ENCODE data around the gene CFI.

Gene CFI

GRCh38 chr4:109721033-109721432 is 80.8 kb downstream of the CFI start:
- Histone ChIP-seq H3K4me1 (ENCODE audit: control insufficient read depth in 2 of 2, insufficient read depth in 1 of 2, low read depth in 1 of 2, low read length in 2 of 2) (no peaks in the 10 kb centered on the region), H3K9ac (ENCODE audit: low read depth, low read length, poor library complexity) (no peak overlapping the region), H2AK5ac (ENCODE audit: low read depth, low read length) (no peak overlapping the region), H2BK120ac (ENCODE audit: low read depth, low read length) (no peak overlapping the region), H3K27me3 (ENCODE audit: control insufficient read depth in 3 of 3, insufficient read depth in 3 of 3, low read depth in 1 of 3, low read length in 3 of 3) (no peaks in the 10 kb centered on the region), H2BK15ac (ENCODE audit: low read length) (no peak overlapping the region), H3K79me1 (ENCODE audit: low read depth, low read length) (no peaks in the 10 kb centered on the region), H2BK12ac (ENCODE audit: low read length) (no peak overlapping the region), H3K23ac (ENCODE audit: low read depth, low read length, poor library complexity) (no peak overlapping the region), H4K91ac (ENCODE audit: low read depth, low read length, poor library complexity) (no peak overlapping the region), H3K14ac (ENCODE audit: low read length) (no peak overlapping the region), H2AFZ (ENCODE audit: low read length) (no peak overlapping the region), H3K4me3 (ENCODE audit: low read length in 2 of 2) (no peak overlapping the region), H3K18ac (ENCODE audit: low read length) (no peak overlapping the region), H3K4ac (ENCODE audit: low read length) (no peak overlapping the region), H3K27ac (replicated peaks; ENCODE audit: low read length) (no peak overlapping the region), H3K4me2 (ENCODE audit: insufficient read depth, low read length, poor library complexity, severe bottlenecking) (no peak overlapping the region), H2BK5ac (ENCODE audit: low read length) (no peak overlapping the region), H3K36me3 (replicated peaks in 1 of 2; ENCODE audit: control insufficient read depth in 2 of 2, insufficient read depth in 2 of 2, low read length in 2 of 2) (peaks cover 1 to 10% of the 10 kb centered on the region in 2 donors), H4K8ac (ENCODE audit: low read depth, low read length) (no peak overlapping the region), H3K9me3 (replicated peaks in 1 of 2; ENCODE audit: control insufficient read depth in 2 of 2, insufficient read depth in 1 of 2, low read depth in 1 of 2, low read length in 2 of 2) (peaks cover 0 to 6% of the 10 kb centered on the region in 2 donors)
- no CpG with 5 or more reads among the region's 7 CpGs for WGBS, 2 donors (ENCODE audit: extremely low coverage in 2 of 2, insufficient read length in 2 of 2, insufficient replicate concordance in 1 of 2)
- DNase-seq (ENCODE audit: low spot score), result no peak

- H2BK12ac ChIP-seq (ENCODE audit: low read length), result no peak overlapping the region
- H3K79me1 ChIP-seq (ENCODE audit: low read depth, low read length), result no peaks in the 10 kb centered on the region
- peaks cover 0 to 6% of the 10 kb centered on the region in 2 donors for H3K9me3 ChIP-seq (replicated peaks in 1 of 2; ENCODE audit: control insufficient read depth in 2 of 2, insufficient read depth in 1 of 2, low read depth in 1 of 2, low read length in 2 of 2)
- no peak for DNase-seq (ENCODE audit: low spot score)
- H3K4me2 ChIP-seq (ENCODE audit: insufficient read depth, low read length, poor library complexity, severe bottlenecking), result no peak overlapping the region
- no CpG with 5 or more reads among the region's 4 CpGs for WGBS, 2 donors (ENCODE audit: extremely low coverage in 2 of 2, insufficient read length in 2 of 2, insufficient replicate concordance in 1 of 2)
- no peak overlapping the region for H4K91ac ChIP-seq (ENCODE audit: low read depth, low read length, poor library complexity)
- no peak overlapping the region for H3K4ac ChIP-seq (ENCODE audit: low read length)
- H3K18ac ChIP-seq (ENCODE audit: low read length), result no peak overlapping the region
- H2AK5ac ChIP-seq (ENCODE audit: low read depth, low read length), result no peak overlapping the region
- no peak overlapping the region for H4K8ac ChIP-seq (ENCODE audit: low read depth, low read length)
- H3K4me1 ChIP-seq (ENCODE audit: control insufficient read depth in 2 of 2, insufficient read depth in 1 of 2, low read depth in 1 of 2, low read length in 2 of 2), result no peaks in the 10 kb centered on the region
- H2BK15ac ChIP-seq (ENCODE audit: low read length), result no peak overlapping the region
- H2BK5ac ChIP-seq (ENCODE audit: low read length), result no peak overlapping the region
- no peak overlapping the region for H3K4me3 ChIP-seq (ENCODE audit: low read length in 2 of 2)
- no peak overlapping the region for H2BK120ac ChIP-seq (ENCODE audit: low read depth, low read length)
- no peak overlapping the region for H3K23ac ChIP-seq (ENCODE audit: low read depth, low read length, poor library complexity)
- no peak overlapping the region for H3K9ac ChIP-seq (ENCODE audit: low read depth, low read length, poor library complexity)
- H3K27me3 ChIP-seq (ENCODE audit: control insufficient read depth in 3 of 3, insufficient read depth in 3 of 3, low read depth in 1 of 3, low read length in 3 of 3), result no peaks in the 10 kb centered on the region
- no peak overlapping the region for H3K14ac ChIP-seq (ENCODE audit: low read length)
- H2AFZ ChIP-seq (ENCODE audit: low read length), result no peak overlapping the region
- H3K36me3 ChIP-seq (replicated peaks in 1 of 2; ENCODE audit: control insufficient read depth in 2 of 2, insufficient read depth in 2 of 2, low read length in 2 of 2), result peaks cover 1 to 10% of the 10 kb centered on the region in 2 donors
- H3K27ac ChIP-seq (replicated peaks; ENCODE audit: low read length), result no peak overlapping the region
These were observed 82.2 kb downstream of the CFI start for GRCh38 chr4:109719604-109720003.

GRCh38 chr4:109718759-109719158 is 83.0 kb downstream of the CFI start:
- H2AFZ ChIP-seq (ENCODE audit: low read length), result no peak overlapping the region
- no peaks in the 10 kb centered on the region for H3K27me3 ChIP-seq (ENCODE audit: control insufficient read depth in 3 of 3, insufficient read depth in 3 of 3, low read depth in 1 of 3, low read length in 3 of 3)
- no peak overlapping the region for H2BK12ac ChIP-seq (ENCODE audit: low read length)
- no peak overlapping the region for H3K14ac ChIP-seq (ENCODE audit: low read length)
- H3K4ac ChIP-seq (ENCODE audit: low read length), result no peak overlapping the region
- H4K8ac ChIP-seq (ENCODE audit: low read depth, low read length), result no peak overlapping the region
- no peak for DNase-seq (ENCODE audit: low spot score)
- H2BK5ac ChIP-seq (ENCODE audit: low read length), result no peak overlapping the region
- no CpG with 5 or more reads among the region's 1 CpG for WGBS, 2 donors (ENCODE audit: extremely low coverage in 2 of 2, insufficient read length in 2 of 2, insufficient replicate concordance in 1 of 2)
- H3K4me3 ChIP-seq (ENCODE audit: low read length in 2 of 2), result no peak overlapping the region
- H3K9me3 ChIP-seq (replicated peaks in 1 of 2; ENCODE audit: control insufficient read depth in 2 of 2, insufficient read depth in 1 of 2, low read depth in 1 of 2, low read length in 2 of 2), result peaks cover 0 to 6% of the 10 kb centered on the region in 2 donors
- H3K18ac ChIP-seq (ENCODE audit: low read length), result no peak overlapping the region
- H3K4me1 ChIP-seq (ENCODE audit: control insufficient read depth in 2 of 2, insufficient read depth in 1 of 2, low read depth in 1 of 2, low read length in 2 of 2), result no peaks in the 10 kb centered on the region
- no peak overlapping the region for H3K9ac ChIP-seq (ENCODE audit: low read depth, low read length, poor library complexity)
- H3K23ac ChIP-seq (ENCODE audit: low read depth, low read length, poor library complexity), result no peak overlapping the region
- no peak overlapping the region for H2BK15ac ChIP-seq (ENCODE audit: low read length)
- no peak overlapping the region for H3K27ac ChIP-seq (replicated peaks; ENCODE audit: low read length)
- H2AK5ac ChIP-seq (ENCODE audit: low read depth, low read length), result no peak overlapping the region
- H3K79me1 ChIP-seq (ENCODE audit: low read depth, low read length), result no peaks in the 10 kb centered on the region
- H2BK120ac ChIP-seq (ENCODE audit: low read depth, low read length), result no peak overlapping the region
- H3K4me2 ChIP-seq (ENCODE audit: insufficient read depth, low read length, poor library complexity, severe bottlenecking), result no peak overlapping the region
- H4K91ac ChIP-seq (ENCODE audit: low read depth, low read length, poor library complexity), result no peak overlapping the region
- H3K36me3 ChIP-seq (replicated peaks in 1 of 2; ENCODE audit: control insufficient read depth in 2 of 2, insufficient read depth in 2 of 2, low read length in 2 of 2), result peaks cover 1 to 19% of the 10 kb centered on the region in 2 donors

- no peak overlapping the region for H3K18ac ChIP-seq (ENCODE audit: low read length)
- H3K14ac ChIP-seq (ENCODE audit: low read length), result no peak overlapping the region
- H2BK5ac ChIP-seq (ENCODE audit: low read length), result no peak overlapping the region
- no peak overlapping the region for H3K27ac ChIP-seq (replicated peaks; ENCODE audit: low read length)
- H2AK5ac ChIP-seq (ENCODE audit: low read depth, low read length), result no peak overlapping the region
- no peaks in the 10 kb centered on the region for H3K27me3 ChIP-seq (ENCODE audit: control insufficient read depth in 3 of 3, insufficient read depth in 3 of 3, low read depth in 1 of 3, low read length in 3 of 3)
- no peaks in the 10 kb centered on the region for H3K79me1 ChIP-seq (ENCODE audit: low read depth, low read length)
- no peak overlapping the region for H2BK120ac ChIP-seq (ENCODE audit: low read depth, low read length)
- no peak overlapping the region for H3K9ac ChIP-seq (ENCODE audit: low read depth, low read length, poor library complexity)
- peaks cover 1 to 31% of the 10 kb centered on the region in 2 donors for H3K36me3 ChIP-seq (replicated peaks in 1 of 2; ENCODE audit: control insufficient read depth in 2 of 2, insufficient read depth in 2 of 2, low read length in 2 of 2)
- H2AFZ ChIP-seq (ENCODE audit: low read length), result no peak overlapping the region
- H4K91ac ChIP-seq (ENCODE audit: low read depth, low read length, poor library complexity), result no peak overlapping the region
- H4K8ac ChIP-seq (ENCODE audit: low read depth, low read length), result no peak overlapping the region
- WGBS, 2 donors (ENCODE audit: extremely low coverage in 2 of 2, insufficient read length in 2 of 2, insufficient replicate concordance in 1 of 2), result no CpG with 5 or more reads among the region's 3 CpGs
- no peak overlapping the region for H2BK15ac ChIP-seq (ENCODE audit: low read length)
- no peaks in the 10 kb centered on the region for H3K4me1 ChIP-seq (ENCODE audit: control insufficient read depth in 2 of 2, insufficient read depth in 1 of 2, low read depth in 1 of 2, low read length in 2 of 2)
- H2BK12ac ChIP-seq (ENCODE audit: low read length), result no peak overlapping the region
- no peak overlapping the region for H3K4me2 ChIP-seq (ENCODE audit: insufficient read depth, low read length, poor library complexity, severe bottlenecking)
- H3K4ac ChIP-seq (ENCODE audit: low read length), result no peak overlapping the region
- no peak for DNase-seq (ENCODE audit: low spot score)
- no peak overlapping the region for H3K23ac ChIP-seq (ENCODE audit: low read depth, low read length, poor library complexity)
- no peak overlapping the region for H3K4me3 ChIP-seq (ENCODE audit: low read length in 2 of 2)
- H3K9me3 ChIP-seq (replicated peaks in 1 of 2; ENCODE audit: control insufficient read depth in 2 of 2, insufficient read depth in 1 of 2, low read depth in 1 of 2, low read length in 2 of 2), result no peaks in the 10 kb centered on the region
These were observed 88.3 kb downstream of the CFI start for GRCh38 chr4:109713500-109713899.

Measured in neuronal stem cell (in vitro differentiated cells).